GM12878 (cell line): ENCODE measurements around the gene PARP1. TPM values are rescaled to one million over a fixed set of nuclear protein-coding genes. Genes with fewer than 3 reads are reported as not detected.

Experiments used
- ATAC-seq: fragments of 200-7000 bp; cut with Tn5 transposase; 3 replicates; pipeline ENCODE4 v1.9.1; 2020; ENCODE audit warnings: mild to moderate bottlenecking, moderate library complexity
- BruUV-seq: library from RNA; stranded (reverse); fragments of 400-500 nt; replicated peaks from 2 replicates; lab custom pipeline; 2021; lab: Mats Ljungman, UMichigan
- CTCF ChIA-PET: fragments of 300-600 bp; sonication (Branson Sonifier 250); formaldehyde crosslinking; extraction: SDS; loops from one replicate; lab custom pipeline; 2021; ENCODE audit warnings: inconsistent platforms; lab: Yijun Ruan, JAX
- POLR2A ChIA-PET: fragments of 350-600 bp; formaldehyde crosslinking; extraction: SDS; loops from one replicate; lab custom pipeline; 2021; ENCODE audit warnings: inconsistent platforms; lab: Charles Lee
- RAD21 ChIA-PET: fragments of 300-600 bp; sonication (Branson Sonifier 250); formaldehyde crosslinking; loops from one replicate; lab custom pipeline; 2023; ENCODE audit warnings: antibody characterized with exemption; ENCODE audit not compliant: unreplicated experiment; lab: Charles Lee
- SMC1A ChIA-PET: fragments of 300-600 bp; sonication (Branson Sonifier 250); formaldehyde crosslinking; loops from one replicate; lab custom pipeline; 2023; ENCODE audit not compliant: unreplicated experiment, uncharacterized antibody; lab: Charles Lee
- DNase-seq: peaks from one replicate; pipeline ENCODE4 v3.0.0-alpha.2; 2011; ENCODE audit warnings: low read depth, low spot score
- FAIRE-seq: peaks from 3 replicates; lab custom pipeline; 2011; peaks lifted over from hg19 to GRCh38; lab: Jason Lieb, UNC
- H2AFZ ChIP-seq: 2 replicates; pipeline ENCODE4 v1.6.0; 2011; ENCODE audit warnings: low read depth, low read length, control low read depth; ENCODE audit not compliant: control insufficient read depth
- H3K27ac ChIP-seq: 2 replicates; pipeline ENCODE4 v1.5.1; 2011; ENCODE audit warnings: control low read depth; ENCODE audit not compliant: control insufficient read depth, insufficient read depth
- H3K27me3 ChIP-seq, 2 experiments: replicated peaks in 1 of 2; 2 replicates each; pipeline versions ENCODE4 v1.6.0 to v1.6.1; 2011; ENCODE audit warnings: low read length in 1 of 2; ENCODE audit not compliant: control insufficient read depth in 2 of 2, insufficient read depth in 2 of 2
- H3K36me3 ChIP-seq, 2 experiments: 2 replicates each; pipeline ENCODE4 v1.5.1; 2011; ENCODE audit warnings: low read length in 1 of 2; ENCODE audit not compliant: control insufficient read depth in 2 of 2, insufficient read depth in 2 of 2
- H3K4me1 ChIP-seq: 2 replicates; pipeline ENCODE4 v1.6.1; 2011; ENCODE audit warnings: mild to moderate bottlenecking, low read length, moderate library complexity, mixed read lengths; ENCODE audit not compliant: control insufficient read depth, insufficient read depth
- H3K4me2 ChIP-seq: 2 replicates; pipeline ENCODE4 v1.6.0; 2011; ENCODE audit warnings: control low read depth; ENCODE audit not compliant: control insufficient read depth, insufficient read depth
- H3K4me3 ChIP-seq: fragments of 200-600 bp; sonication (generic); 2 replicates; pipeline ENCODE4 v1.5.1; 2016
- H3K79me2 ChIP-seq: 2 replicates; pipeline ENCODE4 v1.6.0; 2011; ENCODE audit warnings: low read length; ENCODE audit not compliant: control insufficient read depth, insufficient read depth
- H3K9ac ChIP-seq: 2 replicates; pipeline ENCODE4 v1.8.0; 2011; ENCODE audit warnings: low read length, control low read depth, mixed read lengths; ENCODE audit not compliant: control insufficient read depth, insufficient read depth
- H3K9me3 ChIP-seq: replicated peaks from 3 replicates; pipeline ENCODE4 v1.5.1; 2011; ENCODE audit warnings: mild to moderate bottlenecking, low read length; ENCODE audit not compliant: control insufficient read depth, insufficient read depth
- H4K20me1 ChIP-seq: 2 replicates; pipeline ENCODE4 v1.6.0; 2011; ENCODE audit not compliant: control insufficient read depth, insufficient read depth
- CEBPB ChIP-seq, 2 experiments: fragments of 150-350 bp in 1 of 2; IDR thresholded peaks; 2 replicates each; pipeline ENCODE4 v1.6.1; 2012 to 2014; ENCODE audit warnings: low read depth in 2 of 2, low read length in 2 of 2, borderline replicate concordance in 1 of 2, inconsistent platforms in 1 of 2
- HCFC1 ChIP-seq: fragments of 150-350 bp; IDR thresholded peaks from 2 replicates; pipeline ENCODE4 v1.6.1; 2014; ENCODE audit warnings: low read length
- MEF2B ChIP-seq: fragments of 450-650 bp; IDR thresholded peaks from 2 replicates; pipeline ENCODE4 v1.6.1; 2018; ENCODE audit warnings: mild to moderate bottlenecking, moderate library complexity; ENCODE audit not compliant: partially characterized antibody, poor library complexity, severe bottlenecking
- NBN ChIP-seq: fragments of 450-650 bp; IDR thresholded peaks from 2 replicates; pipeline ENCODE4 v1.6.1; 2016
- PML ChIP-seq: IDR thresholded peaks from 2 replicates; pipeline ENCODE4 v1.6.1; 2012; ENCODE audit warnings: low read length, inconsistent platforms
- RCOR1 ChIP-seq: conservative IDR thresholded peaks from 2 replicates; pipeline ENCODE4 v1.6.1; 2012; ENCODE audit warnings: low read depth, low read length, improper control_type of control experiment
- RUNX3 ChIP-seq: IDR thresholded peaks from 2 replicates; pipeline ENCODE4 v1.6.1; 2012; ENCODE audit warnings: low read length, inconsistent platforms
- TCF12 ChIP-seq: IDR thresholded peaks from 2 replicates; pipeline ENCODE4 v1.6.1; 2011; ENCODE audit warnings: low read depth, mild to moderate bottlenecking, low read length
- ZNF622 ChIP-seq: fragments of 450-650 bp; IDR thresholded peaks from 2 replicates; pipeline ENCODE4 v1.6.1; 2017; ENCODE audit warnings: mild to moderate bottlenecking, inconsistent platforms
- WGBS: methylation state at CpG from one replicate; pipeline ENCODE4 v1.1.6; 2016; ENCODE audit warnings: low lambda C conversion rate; ENCODE audit not compliant: insufficient replicate concordance, insufficient coverage; ENCODE audit errors: missing lambda C conversion rate; 5-methylcytosine and 5-hydroxymethylcytosine counted together
- in situ Hi-C: fragments of 300-500 bp; cut with MboI; formaldehyde crosslinking; loops from 9 replicates; pipeline ENCODE4 v1.14.3; 2018; ENCODE audit warnings: mixed read lengths
- intact Hi-C: fragments of 100-400 bp; cut with micrococcal nuclease; formaldehyde crosslinking; loops from one replicate; pipeline ENCODE4 v1.14.2; 2022; ENCODE audit not compliant: unreplicated experiment
- polyA plus RNA-seq, 11 experiments: library from polyadenylated mRNA; depleted of rRNA in 4 of 11; unstranded in 6 of 11; stranded (reverse) in 5 of 11; fragments of >200 nt; fragmentation: Nextera tagmentation in 4 of 11; fragmentation: Illumina TruSeq in 1 of 11; extraction: Ambion mirVana in 4 of 11; extraction: Trizol in 1 of 11; gene quantifications; 1 replicate in 1 of 11; 2 replicates in 10 of 11; pipeline versions ENCODE4 v1.2.1 to v1.2.3, GENCODE V29; 2011 to 2016; ENCODE audit warnings: inconsistent platforms in 2 of 11, missing spikeins in 2 of 11, low read depth in 1 of 11
- total RNA-seq, 4 experiments: library from RNA; depleted of rRNA in 3 of 4; stranded (reverse); fragments of >200 nt in 3 of 4; fragmentation: Illumina TruSeq in 1 of 4; extraction: Trizol in 1 of 4; gene quantifications; 2 replicates each; pipeline versions ENCODE4 v1.2.1 to v1.2.3, GENCODE V29; 2013 to 2021
- TF ChIP-seq, protein P1 (sequence below): IDR thresholded peaks from 2 replicates; pipeline ENCODE4 v1.6.1; 2012; ENCODE audit warnings: improper control_type of control experiment, low read depth, low read length; ENCODE audit not compliant: insufficient replicate concordance
- TF ChIP-seq, protein P2 (sequence below): fragments of 450-650 bp; IDR thresholded peaks from 2 replicates; pipeline ENCODE4 v1.6.1; 2016; ENCODE audit warnings: mild to moderate bottlenecking
- TF ChIP-seq, protein P3 (sequence below): IDR thresholded peaks from 2 replicates; pipeline ENCODE4 v1.6.1; 2012; ENCODE audit warnings: low read depth, low read length, improper control_type of control experiment
- TF ChIP-seq, protein P4 (sequence below): IDR thresholded peaks from 2 replicates; pipeline ENCODE4 v1.6.1; 2012; ENCODE audit warnings: low read depth, low read length, improper control_type of control experiment

Gene PARP1
- total and polyA plus RNA-seq, 10 of the 15 experiments (the other 5 are each of a cell fraction or from before 2014, with no cell fraction given) = 113 to 287 (median 265) TPM

DNA sequence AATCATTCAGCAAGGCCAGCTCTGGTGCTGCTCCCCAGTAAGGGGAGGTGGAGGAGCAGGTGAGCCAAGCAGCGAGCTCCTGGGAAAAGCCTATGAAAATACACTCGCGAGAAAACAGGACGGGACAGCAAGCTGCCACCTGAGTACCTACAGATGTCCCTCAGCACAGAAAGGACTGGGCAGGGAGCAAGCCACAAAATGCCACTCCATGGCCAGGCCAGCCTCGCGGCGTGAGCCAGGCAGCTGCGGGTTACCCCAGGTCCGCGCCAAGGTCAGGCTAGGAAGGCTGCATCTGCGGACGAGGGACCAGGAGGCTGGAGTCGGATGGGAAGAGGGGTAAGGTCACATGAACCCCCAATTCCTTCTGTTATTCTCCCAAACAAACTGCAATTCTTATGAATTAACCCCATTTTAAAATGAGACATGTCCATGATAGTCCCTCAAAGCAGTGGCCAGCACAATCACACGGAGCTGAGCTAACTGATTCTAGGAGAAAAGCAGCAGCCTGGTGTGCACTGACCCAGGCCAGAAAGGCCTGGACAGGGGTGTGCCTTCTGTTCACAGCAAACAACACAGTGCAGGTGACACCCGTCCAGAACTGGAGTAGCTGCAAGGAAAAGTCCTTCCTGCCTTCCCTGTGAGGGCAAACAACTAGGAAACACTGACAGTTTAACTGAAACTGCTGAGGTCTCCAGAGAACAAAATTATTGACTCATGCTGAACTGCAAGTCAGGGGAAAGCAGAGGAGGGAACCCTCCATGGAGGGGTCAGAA is 26.5 kb downstream of the PARP1 start (continued):
- TF ChIP-seq, protein P1, sequence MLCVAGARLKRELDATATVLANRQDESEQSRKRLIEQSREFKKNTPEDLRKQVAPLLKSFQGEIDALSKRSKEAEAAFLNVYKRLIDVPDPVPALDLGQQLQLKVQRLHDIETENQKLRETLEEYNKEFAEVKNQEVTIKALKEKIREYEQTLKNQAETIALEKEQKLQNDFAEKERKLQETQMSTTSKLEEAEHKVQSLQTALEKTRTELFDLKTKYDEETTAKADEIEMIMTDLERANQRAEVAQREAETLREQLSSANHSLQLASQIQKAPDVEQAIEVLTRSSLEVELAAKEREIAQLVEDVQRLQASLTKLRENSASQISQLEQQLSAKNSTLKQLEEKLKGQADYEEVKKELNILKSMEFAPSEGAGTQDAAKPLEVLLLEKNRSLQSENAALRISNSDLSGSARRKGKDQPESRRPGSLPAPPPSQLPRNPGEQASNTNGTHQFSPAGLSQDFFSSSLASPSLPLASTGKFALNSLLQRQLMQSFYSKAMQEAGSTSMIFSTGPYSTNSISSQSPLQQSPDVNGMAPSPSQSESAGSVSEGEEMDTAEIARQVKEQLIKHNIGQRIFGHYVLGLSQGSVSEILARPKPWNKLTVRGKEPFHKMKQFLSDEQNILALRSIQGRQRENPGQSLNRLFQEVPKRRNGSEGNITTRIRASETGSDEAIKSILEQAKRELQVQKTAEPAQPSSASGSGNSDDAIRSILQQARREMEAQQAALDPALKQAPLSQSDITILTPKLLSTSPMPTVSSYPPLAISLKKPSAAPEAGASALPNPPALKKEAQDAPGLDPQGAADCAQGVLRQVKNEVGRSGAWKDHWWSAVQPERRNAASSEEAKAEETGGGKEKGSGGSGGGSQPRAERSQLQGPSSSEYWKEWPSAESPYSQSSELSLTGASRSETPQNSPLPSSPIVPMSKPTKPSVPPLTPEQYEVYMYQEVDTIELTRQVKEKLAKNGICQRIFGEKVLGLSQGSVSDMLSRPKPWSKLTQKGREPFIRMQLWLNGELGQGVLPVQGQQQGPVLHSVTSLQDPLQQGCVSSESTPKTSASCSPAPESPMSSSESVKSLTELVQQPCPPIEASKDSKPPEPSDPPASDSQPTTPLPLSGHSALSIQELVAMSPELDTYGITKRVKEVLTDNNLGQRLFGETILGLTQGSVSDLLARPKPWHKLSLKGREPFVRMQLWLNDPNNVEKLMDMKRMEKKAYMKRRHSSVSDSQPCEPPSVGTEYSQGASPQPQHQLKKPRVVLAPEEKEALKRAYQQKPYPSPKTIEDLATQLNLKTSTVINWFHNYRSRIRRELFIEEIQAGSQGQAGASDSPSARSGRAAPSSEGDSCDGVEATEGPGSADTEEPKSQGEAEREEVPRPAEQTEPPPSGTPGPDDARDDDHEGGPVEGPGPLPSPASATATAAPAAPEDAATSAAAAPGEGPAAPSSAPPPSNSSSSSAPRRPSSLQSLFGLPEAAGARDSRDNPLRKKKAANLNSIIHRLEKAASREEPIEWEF = no peak
- TF ChIP-seq, protein P2, sequence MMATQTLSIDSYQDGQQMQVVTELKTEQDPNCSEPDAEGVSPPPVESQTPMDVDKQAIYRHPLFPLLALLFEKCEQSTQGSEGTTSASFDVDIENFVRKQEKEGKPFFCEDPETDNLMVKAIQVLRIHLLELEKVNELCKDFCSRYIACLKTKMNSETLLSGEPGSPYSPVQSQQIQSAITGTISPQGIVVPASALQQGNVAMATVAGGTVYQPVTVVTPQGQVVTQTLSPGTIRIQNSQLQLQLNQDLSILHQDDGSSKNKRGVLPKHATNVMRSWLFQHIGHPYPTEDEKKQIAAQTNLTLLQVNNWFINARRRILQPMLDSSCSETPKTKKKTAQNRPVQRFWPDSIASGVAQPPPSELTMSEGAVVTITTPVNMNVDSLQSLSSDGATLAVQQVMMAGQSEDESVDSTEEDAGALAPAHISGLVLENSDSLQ = no peak
- TF ChIP-seq RCOR1 = no peak

DNA sequence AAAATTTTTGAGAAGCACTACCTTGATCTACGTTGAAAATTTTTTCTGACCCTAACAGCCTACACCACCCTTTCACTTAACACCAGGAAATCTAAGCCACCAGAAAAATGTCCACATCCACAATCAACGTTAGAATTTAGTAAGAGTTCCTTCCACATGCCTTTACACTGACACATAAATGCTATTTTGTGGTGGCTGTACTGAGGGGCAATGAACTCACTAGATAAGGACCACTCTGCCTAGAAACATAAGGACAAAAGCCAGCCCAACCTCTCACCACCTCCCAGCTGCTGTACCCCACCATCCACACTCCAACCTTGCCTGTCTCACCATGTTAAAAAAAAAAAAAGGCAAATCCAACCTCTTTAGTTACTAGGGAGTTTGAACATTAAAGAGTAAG is 29.8 kb downstream of the PARP1 start:
- WGBS = 45% methylated on average over 2 of the region's 2 CpGs
- intact Hi-C loops (no loop called here), in situ Hi-C loops (no loop called here)
- no peaks in the 10 kb centered on the region for H4K20me1 ChIP-seq
- CTCF ChIA-PET = interaction anchor here (1.2 kb wide), 2 partner anchors 28 to 45 kb away, joined by 3 read pairs; no protein-coding TSS in a partner anchor
- POLR2A ChIA-PET = interaction anchor here (1.3 kb wide), 1 partner anchor 29 kb away, joined by 3 read pairs; no protein-coding TSS in a partner anchor
- no peaks in the 10 kb centered on the region for H3K9me3 ChIP-seq
- no peak overlapping the region for H3K4me2 ChIP-seq
- no peaks in the 10 kb centered on the region for H3K79me2 ChIP-seq
- TF ChIP-seq NBN = no peak
- no peak for TF ChIP-seq CEBPB (IDR thresholded peaks at IDR 0.05; ENCODE audit: borderline replicate concordance in 1 of 2, low read depth in 2 of 2, low read length in 2 of 2)
- TF ChIP-seq, protein P3, sequence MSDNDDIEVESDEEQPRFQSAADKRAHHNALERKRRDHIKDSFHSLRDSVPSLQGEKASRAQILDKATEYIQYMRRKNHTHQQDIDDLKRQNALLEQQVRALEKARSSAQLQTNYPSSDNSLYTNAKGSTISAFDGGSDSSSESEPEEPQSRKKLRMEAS = no peak
- TF ChIP-seq TCF12 = no peak
- TF ChIP-seq PML = no peak
- no peak for TF ChIP-seq HCFC1
- TF ChIP-seq, protein P4, sequence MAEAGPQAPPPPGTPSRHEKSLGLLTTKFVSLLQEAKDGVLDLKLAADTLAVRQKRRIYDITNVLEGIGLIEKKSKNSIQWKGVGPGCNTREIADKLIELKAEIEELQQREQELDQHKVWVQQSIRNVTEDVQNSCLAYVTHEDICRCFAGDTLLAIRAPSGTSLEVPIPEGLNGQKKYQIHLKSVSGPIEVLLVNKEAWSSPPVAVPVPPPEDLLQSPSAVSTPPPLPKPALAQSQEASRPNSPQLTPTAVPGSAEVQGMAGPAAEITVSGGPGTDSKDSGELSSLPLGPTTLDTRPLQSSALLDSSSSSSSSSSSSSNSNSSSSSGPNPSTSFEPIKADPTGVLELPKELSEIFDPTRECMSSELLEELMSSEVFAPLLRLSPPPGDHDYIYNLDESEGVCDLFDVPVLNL = no peak
- TF ChIP-seq MEF2B = no peak
- TF ChIP-seq ZNF622 = no peak
- no peak for TF ChIP-seq RUNX3
- H3K9ac ChIP-seq = no peak overlapping the region
- DNase-seq = no peak
- no peak overlapping the region for H2AFZ ChIP-seq
- H3K4me1 ChIP-seq = no peaks in the 10 kb centered on the region
- SMC1A ChIA-PET = interaction anchor here (1.1 kb wide), 1 partner anchor 16 kb away, joined by 3 read pairs; no protein-coding TSS in a partner anchor
- no peak for ATAC-seq
- no peak for FAIRE-seq
- H3K27ac ChIP-seq = no peak overlapping the region
- H3K27me3 ChIP-seq = no peaks in the 10 kb centered on the region
- no TSS peak for BruUV-seq
- RAD21 ChIA-PET = no interaction called here
- peaks cover 50 to 74% of the 10 kb centered on the region in 2 experiments for H3K36me3 ChIP-seq
- no peak overlapping the region for H3K4me3 ChIP-seq
